ES-I3 (cell line): ENCODE measurements around the gene HIP1.
"Not testable (repeated sequence)": the region's sequence is repeated elsewhere in the genome, so short reads cannot be mapped to it uniquely, and the experiment has no call there.

Experiments
- H3K36me3 ChIP-seq: 2 replicates; pipeline ENCODE4 v1.6.1; 2013; ENCODE audit warnings: mild to moderate bottlenecking, low read length, control low read depth, moderate library complexity; ENCODE audit not compliant: insufficient read depth
- H3K4me1 ChIP-seq: 2 replicates; pipeline ENCODE4 v1.6.1; 2013; ENCODE audit warnings: mild to moderate bottlenecking, control low read depth, low read length; ENCODE audit not compliant: insufficient read depth
- H3K9ac ChIP-seq: 2 replicates; pipeline ENCODE4 v1.6.1; 2013; ENCODE audit warnings: low read depth, mild to moderate bottlenecking, low read length, moderate library complexity
- H3K9me3 ChIP-seq: 2 replicates; pipeline ENCODE4 v1.6.1; 2013; ENCODE audit warnings: mild to moderate bottlenecking, low read length, moderate library complexity; ENCODE audit not compliant: control insufficient read depth, insufficient read depth

HIP1 gene

DNA sequence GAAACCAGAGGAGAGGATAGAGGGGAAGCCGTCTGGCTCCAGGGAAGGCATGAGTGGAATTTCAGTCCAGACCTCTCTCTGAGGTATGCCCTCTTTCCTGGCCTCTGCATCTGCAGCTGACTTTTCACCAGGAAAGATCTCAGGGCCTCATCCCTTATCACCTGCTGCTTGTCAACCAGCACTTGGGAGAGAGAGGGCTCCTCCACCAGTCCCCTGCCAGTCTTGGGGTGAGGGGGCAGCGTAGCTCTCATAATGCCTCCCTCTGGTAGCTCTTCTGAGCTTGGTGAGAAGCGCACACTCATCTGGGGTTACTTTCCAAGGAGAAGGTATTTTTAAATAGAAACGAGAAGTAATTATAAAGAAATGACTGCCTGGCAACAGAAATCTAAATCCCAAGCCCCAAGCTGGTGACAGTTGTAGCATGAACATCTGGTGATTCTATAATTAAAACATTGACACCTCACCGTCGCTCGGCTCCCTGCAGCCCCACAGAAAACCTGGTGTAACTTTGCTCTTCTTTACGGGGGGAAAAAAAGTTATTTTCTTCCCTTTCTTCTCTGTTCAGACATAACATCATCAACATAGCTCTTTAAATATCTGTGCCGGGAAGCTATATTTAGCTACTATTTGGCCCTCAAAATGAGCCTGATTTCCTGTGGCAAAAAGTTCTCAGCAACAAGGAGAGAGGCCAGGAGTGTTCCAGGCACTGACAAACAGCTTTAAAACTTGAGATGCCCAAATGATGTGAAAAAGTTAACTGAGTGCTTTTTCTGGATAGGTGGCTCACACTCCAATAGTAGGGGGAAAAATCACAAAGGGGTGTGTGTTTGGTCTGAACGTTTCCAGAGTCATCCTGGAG lies 26.9 kb downstream of the HIP1 start:
- no peaks in the 10 kb centered on the region for H3K4me1 ChIP-seq
- H3K9me3 ChIP-seq: peaks cover 6% of the 10 kb centered on the region
- no peak overlapping the region for H3K9ac ChIP-seq

GRCh38 chr7:75711076-75711475 lies 27.7 kb downstream of the HIP1 start:
- H3K9me3 ChIP-seq: peaks cover 6% of the 10 kb centered on the region
- H3K36me3 ChIP-seq: no peaks in the 10 kb centered on the region
- no peak overlapping the region for H3K9ac ChIP-seq
- H3K4me1 ChIP-seq: no peaks in the 10 kb centered on the region

More for the DNA sequence above, 26.9 kb downstream of the HIP1 start:
- H3K36me3 ChIP-seq: no peaks in the 10 kb centered on the region

GRCh38 chr7:75704928-75705327 lies 33.8 kb downstream of the HIP1 start:
- H3K9me3 ChIP-seq: peaks cover 6% of the 10 kb centered on the region
- H3K9ac ChIP-seq: no peak overlapping the region
- no peaks in the 10 kb centered on the region for H3K36me3 ChIP-seq

GRCh38 chr7:75702515-75702914 lies 36.2 kb downstream of the HIP1 start:
- H3K36me3 ChIP-seq: no peaks in the 10 kb centered on the region
- no peaks in the 10 kb centered on the region; the same call in 1 of the 2 replicates for H3K4me1 ChIP-seq
- no peaks in the 10 kb centered on the region for H3K9me3 ChIP-seq
- no peak overlapping the region for H3K9ac ChIP-seq

More at GRCh38 chr7:75704928-75705327, 33.8 kb downstream of the HIP1 start:
- H3K4me1 ChIP-seq: no peaks in the 10 kb centered on the region; the same call in 1 of the 2 replicates

DNA sequence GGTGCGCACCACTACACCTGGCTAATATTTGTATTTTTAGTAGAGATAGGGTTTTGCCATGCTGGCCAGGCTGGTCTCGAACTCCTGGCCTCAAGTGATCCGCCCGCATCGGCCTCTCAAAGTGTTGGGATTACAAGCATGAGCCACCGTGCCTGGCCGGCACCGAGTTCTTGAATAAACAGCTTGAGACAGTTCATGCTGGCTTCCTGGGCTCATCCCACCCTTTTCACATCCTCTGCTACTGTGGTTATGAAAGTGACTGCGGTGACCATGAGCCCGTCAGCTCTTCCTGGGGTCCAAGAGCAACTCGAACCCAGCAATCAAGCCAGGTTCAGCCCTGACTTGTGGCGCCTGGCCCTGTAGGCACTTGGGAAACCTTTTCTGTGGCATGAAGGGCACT lies 38.7 kb downstream of the HIP1 start:
- Histone ChIP-seq H3K9me3 (no peaks in the 10 kb centered on the region), H3K36me3 (no peaks in the 10 kb centered on the region), H3K9ac (no peak overlapping the region), H3K4me1 (no peaks in the 10 kb centered on the region; the same call in 1 of the 2 replicates)

- Histone ChIP-seq H3K4me1 (no peaks in the 10 kb centered on the region; the same call in 1 of the 2 replicates), H3K9me3 (no peaks in the 10 kb centered on the region), H3K9ac (no peak overlapping the region), H3K36me3 (no peaks in the 10 kb centered on the region)
Measured at GRCh38 chr7:75698358-75698757, 40.4 kb downstream of the HIP1 start.

- no peaks in the 10 kb centered on the region for H3K9me3 ChIP-seq
- no peak overlapping the region for H3K9ac ChIP-seq
- H3K36me3 ChIP-seq: no peaks in the 10 kb centered on the region
- H3K4me1 ChIP-seq: no peaks in the 10 kb centered on the region
Measured at GRCh38 chr7:75696263-75697037, 42.3 kb downstream of the HIP1 start.

- 0 out of 2 replicates have a peak, but pooled peaks cover under 1% of the 10 kb centered on the region for H3K4me1 ChIP-seq
- H3K36me3 ChIP-seq: no peaks in the 10 kb centered on the region
- no peak overlapping the region for H3K9ac ChIP-seq
- H3K9me3 ChIP-seq: no peaks in the 10 kb centered on the region
Measured at GRCh38 chr7:75694638-75695399, 43.9 kb downstream of the HIP1 start.

DNA sequence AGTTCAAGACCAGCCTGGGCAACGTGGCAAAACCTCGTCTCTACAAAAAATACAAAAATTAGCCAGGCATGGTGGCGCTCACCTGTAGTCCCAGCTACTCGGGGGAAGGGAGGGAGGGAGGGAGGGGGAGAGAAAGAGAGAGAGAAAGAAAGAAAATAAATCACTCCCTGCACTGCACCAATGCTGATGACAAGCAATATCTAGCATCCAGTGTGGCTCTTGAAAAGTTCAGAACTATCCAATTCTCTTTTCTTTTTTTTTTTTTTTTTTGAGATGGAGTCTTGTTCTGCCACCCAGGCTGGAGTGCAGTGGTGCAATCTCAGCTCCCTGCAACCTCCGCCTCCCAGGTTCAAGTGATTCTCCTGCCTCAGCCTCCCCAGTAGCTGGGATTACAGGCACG lies 45.1 kb downstream of the HIP1 start:
- H3K4me1 ChIP-seq, H3K9ac ChIP-seq, H3K9me3 ChIP-seq, H3K36me3 ChIP-seq: not testable (repeated sequence)

GRCh38 chr7:75691793-75692543 lies 46.8 kb downstream of the HIP1 start:
- Histone ChIP-seq H3K9ac (no peak overlapping the region), H3K9me3 (no peaks in the 10 kb centered on the region), H3K4me1 (peaks cover 4% of the 10 kb centered on the region; the same call in 1 of the 2 replicates), H3K36me3 (no peaks in the 10 kb centered on the region)

- no peak overlapping the region for H3K9ac ChIP-seq
- H3K9me3 ChIP-seq: no peaks in the 10 kb centered on the region
- H3K4me1 ChIP-seq: peaks cover 4% of the 10 kb centered on the region; the same call in 1 of the 2 replicates
- H3K36me3 ChIP-seq: no peaks in the 10 kb centered on the region
Measured at GRCh38 chr7:75690121-75690523, 48.6 kb downstream of the HIP1 start.

- no peaks in the 10 kb centered on the region for H3K36me3 ChIP-seq
- H3K9ac ChIP-seq: no peak overlapping the region
- peaks cover 4% of the 10 kb centered on the region; the same call in 1 of the 2 replicates for H3K4me1 ChIP-seq
- no peaks in the 10 kb centered on the region for H3K9me3 ChIP-seq
Measured at GRCh38 chr7:75689246-75690099, 49.3 kb downstream of the HIP1 start.
